WTC11 (cell line): ENCODE measurements around the gene KCTD1. TPM values are rescaled to one million over a fixed set of nuclear protein-coding genes. Genes with fewer than 3 reads are reported as not detected.

Experiments
- ATAC-seq: fragments of 200-7000 bp; cut with Tn5 transposase; 2 replicates; pipeline ENCODE4 v1.10.0; 2021; ENCODE audit warnings: mild to moderate bottlenecking, moderate library complexity
- CTCF ChIA-PET: fragments of 300-600 bp; sonication (Branson Sonifier 250); formaldehyde crosslinking; loops from one replicate; lab custom pipeline; 2021; ENCODE audit warnings: antibody characterized with exemption; lab: Charles Lee
- POLR2A ChIA-PET: fragments of 350-600 bp; sonication (Branson Sonifier 250); formaldehyde crosslinking; loops from one replicate; lab custom pipeline; 2021; ENCODE audit warnings: antibody characterized with exemption; lab: Charles Lee
- DNase-seq: peaks from one replicate; pipeline ENCODE4 v3.0.0; 2021; ENCODE audit warnings: low spot score
- H3K27ac Mint-ChIP-seq: 2 replicates; pipeline ENCODE4 v1.8.0; 2021; ENCODE audit warnings: mixed read lengths
- H3K27me3 Mint-ChIP-seq: 2 replicates; pipeline ENCODE4 v1.8.0; 2021; ENCODE audit warnings: low read depth, mild to moderate bottlenecking, moderate library complexity, mixed read lengths
- H3K36me3 Mint-ChIP-seq: 2 replicates; pipeline ENCODE4 v1.8.0; 2021; ENCODE audit warnings: mixed read lengths
- H3K4me1 Mint-ChIP-seq: 2 replicates; pipeline ENCODE4 v1.8.0; 2022; ENCODE audit warnings: mixed read lengths
- H3K4me3 Mint-ChIP-seq: 2 replicates; pipeline ENCODE4 v1.8.0; 2021; ENCODE audit warnings: mild to moderate bottlenecking, moderate library complexity, mixed read lengths
- H3K9me3 Mint-ChIP-seq: 2 replicates; pipeline ENCODE4 v1.8.0; 2021; ENCODE audit warnings: mixed read lengths
- ATF2 ChIP-seq: sonication (generic); formaldehyde crosslinking; IDR thresholded peaks from 2 replicates; pipeline ENCODE4 v1.8.1; 2022; ENCODE audit warnings: low read depth, missing genetic modification reagents, borderline replicate concordance
- CTCF ChIP-seq: fragments of 200-600 bp; IDR thresholded peaks from 2 replicates; pipeline ENCODE4 v1.8.0; 2022; ENCODE audit warnings: antibody characterized with exemption
- FOXJ3 ChIP-seq: sonication (generic); formaldehyde crosslinking; IDR thresholded peaks from 2 replicates; pipeline ENCODE4 v1.9.0; 2021; ENCODE audit warnings: missing genetic modification reagents, mild to moderate bottlenecking, borderline replicate concordance
- FOXK1 ChIP-seq: sonication (generic); formaldehyde crosslinking; IDR thresholded peaks from 2 replicates; pipeline ENCODE4 v1.8.0; 2022; ENCODE audit warnings: mild to moderate bottlenecking, moderate library complexity, missing genetic modification reagents
- FOXP4 ChIP-seq: sonication (generic); formaldehyde crosslinking; IDR thresholded peaks from 2 replicates; pipeline ENCODE4 v1.8.0; 2022; ENCODE audit warnings: mild to moderate bottlenecking, missing genetic modification reagents
- MYBL2 ChIP-seq: sonication (generic); formaldehyde crosslinking; IDR thresholded peaks from 2 replicates; pipeline ENCODE4 v1.8.1; 2023; ENCODE audit warnings: mild to moderate bottlenecking, moderate library complexity, missing genetic modification reagents
- NFE2L1 ChIP-seq: sonication (generic); formaldehyde crosslinking; IDR thresholded peaks from 2 replicates; pipeline ENCODE4 v1.8.1; 2023; ENCODE audit warnings: missing genetic modification reagents
- RELA ChIP-seq: sonication (generic); formaldehyde crosslinking; IDR thresholded peaks from 2 replicates; pipeline ENCODE4 v1.8.1; 2022; ENCODE audit warnings: missing genetic modification reagents, mild to moderate bottlenecking, borderline replicate concordance
- SMAD4 ChIP-seq: sonication (generic); formaldehyde crosslinking; IDR thresholded peaks from 2 replicates; pipeline ENCODE4 v1.8.0; 2022; ENCODE audit warnings: mild to moderate bottlenecking, missing genetic modification reagents
- SOX15 ChIP-seq: fragments of 250-450 bp; sonication (Bioruptor Pico); IDR thresholded peaks from 2 replicates; pipeline ENCODE4 v1.9.0; 2021; ENCODE audit warnings: mild to moderate bottlenecking
- TCF7 ChIP-seq: sonication (generic); formaldehyde crosslinking; IDR thresholded peaks from 2 replicates; pipeline ENCODE4 v1.8.0; 2022; ENCODE audit warnings: mild to moderate bottlenecking, low read depth, missing genetic modification reagents, moderate library complexity
- TEAD1 ChIP-seq: sonication (generic); formaldehyde crosslinking; IDR thresholded peaks from 2 replicates; pipeline ENCODE4 v1.8.0; 2022; ENCODE audit warnings: mild to moderate bottlenecking, missing genetic modification reagents
- TEAD4 ChIP-seq: sonication (generic); formaldehyde crosslinking; IDR thresholded peaks from 2 replicates; pipeline ENCODE4 v1.8.0; 2022; ENCODE audit warnings: mild to moderate bottlenecking, missing genetic modification reagents
- TP53 ChIP-seq: sonication (generic); formaldehyde crosslinking; IDR thresholded peaks from 2 replicates; pipeline ENCODE4 v1.8.1; 2023; ENCODE audit warnings: mild to moderate bottlenecking, missing genetic modification reagents
- ZNF138 ChIP-seq: sonication (generic); formaldehyde crosslinking; conservative IDR thresholded peaks from 2 replicates; pipeline ENCODE4 v1.8.1; 2022; ENCODE audit warnings: mild to moderate bottlenecking, moderate library complexity, missing genetic modification reagents
- ZNF512 ChIP-seq: sonication (generic); formaldehyde crosslinking; IDR thresholded peaks from 2 replicates; pipeline ENCODE4 v1.8.1; 2022; ENCODE audit warnings: missing genetic modification reagents, borderline replicate concordance
- total RNA-seq: library from RNA; stranded (reverse); gene quantifications from 3 replicates; pipeline ENCODE4 v1.2.3, GENCODE V29; 2021

Gene KCTD1
- total RNA-seq, 1 experiment from 2014 or later = 23.3 TPM

GRCh38 chr18:26546875-26547645, 1.3 kb downstream of the KCTD1 start:
- Mint-ChIP-seq H3K27ac (no peak overlapping the region), H3K4me3 (peak overlapping the region; percentile 80), H3K27me3 (peaks cover 56% of the 10 kb centered on the region), H3K4me1 (peaks cover 58% of the 10 kb centered on the region), H3K36me3 (no peaks in the 10 kb centered on the region; the same call in 1 of the 2 replicates), H3K9me3 (no peaks in the 10 kb centered on the region)
- TF ChIP-seq TCF7 (CRISPR knock-in tag) = no peak
- 0 out of 2 replicates have a peak, but pooled peaks have one; percentile 1 for TF ChIP-seq FOXK1 (CRISPR knock-in tag)
- 0 out of 2 replicates have a peak, but pooled peaks have one; percentile 52 for TF ChIP-seq TEAD1 (CRISPR knock-in tag)
- TF ChIP-seq NFE2L1 = no peak
- TF ChIP-seq ATF2 (CRISPR knock-in tag) = no peak
- no peak for TF ChIP-seq MYBL2
- no peak for TF ChIP-seq ZNF512 (CRISPR knock-in tag)
- TF ChIP-seq ZNF138 (CRISPR knock-in tag) = 0 out of 2 replicates have a peak, but pooled peaks have one; percentile 6
- TF ChIP-seq TEAD4 = peak; percentile 56; the same call in 1 of the 2 replicates
- TF ChIP-seq SOX15 (CRISPR knock-in tag) = no peak
- DNase-seq = peak; percentile 31
- CTCF ChIA-PET = interaction anchor here (0.9 to 3.3 kb wide), 15 partner anchors 16 to 163 kb away, joined by 3 to 28 read pairs (median 11); no protein-coding TSS in a partner anchor
- ATAC-seq = peak; percentile 1; the same call in 1 of the 2 replicates
- POLR2A ChIA-PET = interaction anchor here (1.0 kb wide), 3 partner anchors 74 to 141 kb away, joined by 3 to 4 read pairs (median 3); no protein-coding TSS in a partner anchor

- Mint-ChIP-seq H3K27ac (no peak overlapping the region), H3K9me3 (no peaks in the 10 kb centered on the region), H3K27me3 (peaks cover 48% of the 10 kb centered on the region), H3K36me3 (no peaks in the 10 kb centered on the region; the same call in 1 of the 2 replicates), H3K4me1 (peaks cover 53% of the 10 kb centered on the region), H3K4me3 (peak overlapping the region; percentile 80)
- CTCF ChIA-PET = interaction anchor here (0.8 to 3.3 kb wide), 9 partner anchors 21 to 163 kb away, joined by 3 to 28 read pairs (median 14); no protein-coding TSS in a partner anchor
- POLR2A ChIA-PET = interaction anchor here (0.6 kb wide), 1 partner anchor 805 kb away, joined by 3 read pairs; no protein-coding TSS in a partner anchor
- no peak for ATAC-seq
- no peak for TF ChIP-seq TP53
- no peak for TF ChIP-seq NFE2L1
- TF ChIP-seq SMAD4 (CRISPR knock-in tag) = no peak
- no peak for TF ChIP-seq RELA (CRISPR knock-in tag)
- TF ChIP-seq FOXP4 (CRISPR knock-in tag) = no peak
- TF ChIP-seq CTCF = no peak
- TF ChIP-seq FOXJ3 = no peak
- TF ChIP-seq MYBL2 = no peak
- DNase-seq = no peak
These were observed 2.0 kb downstream of the KCTD1 start for GRCh38 chr18:26546170-26546874.
